Measurements from ENCODE around the gene AK8.

The AK8 gene

DNA sequence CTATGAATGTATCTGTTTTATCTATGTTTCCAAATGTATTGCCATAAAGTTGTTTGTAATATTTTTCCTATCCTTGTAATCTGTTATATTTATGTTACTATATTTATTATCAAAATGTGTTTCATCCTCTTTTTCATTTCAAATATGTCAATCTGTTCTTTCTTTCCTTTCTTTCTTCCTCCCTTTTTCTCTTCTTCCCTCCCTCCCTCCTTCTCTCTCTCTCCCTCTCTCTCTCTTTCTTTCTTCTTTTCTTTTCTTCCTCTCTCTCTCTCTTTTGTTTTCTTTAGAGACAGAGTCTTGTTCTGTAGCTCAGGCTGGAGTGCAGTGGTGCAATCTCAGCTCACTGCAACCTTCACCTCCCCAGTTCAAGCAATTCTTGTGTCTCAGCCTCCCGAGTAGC is 116.5 kb downstream of the AK8 start:
- Histone ChIP-seq H3K4me3 (ENCODE audit: low read depth, low read length) (no peak overlapping the region), H3K27me3 (ENCODE audit: insufficient read depth, low read depth, severe bottlenecking) (no peaks in the 10 kb centered on the region), H3K27ac (no peak overlapping the region), H3K36me3 (no peaks in the 10 kb centered on the region), H3K9me3 (ENCODE audit: severe bottlenecking) (no peaks in the 10 kb centered on the region)
- TF ChIP-seq, protein P1, sequence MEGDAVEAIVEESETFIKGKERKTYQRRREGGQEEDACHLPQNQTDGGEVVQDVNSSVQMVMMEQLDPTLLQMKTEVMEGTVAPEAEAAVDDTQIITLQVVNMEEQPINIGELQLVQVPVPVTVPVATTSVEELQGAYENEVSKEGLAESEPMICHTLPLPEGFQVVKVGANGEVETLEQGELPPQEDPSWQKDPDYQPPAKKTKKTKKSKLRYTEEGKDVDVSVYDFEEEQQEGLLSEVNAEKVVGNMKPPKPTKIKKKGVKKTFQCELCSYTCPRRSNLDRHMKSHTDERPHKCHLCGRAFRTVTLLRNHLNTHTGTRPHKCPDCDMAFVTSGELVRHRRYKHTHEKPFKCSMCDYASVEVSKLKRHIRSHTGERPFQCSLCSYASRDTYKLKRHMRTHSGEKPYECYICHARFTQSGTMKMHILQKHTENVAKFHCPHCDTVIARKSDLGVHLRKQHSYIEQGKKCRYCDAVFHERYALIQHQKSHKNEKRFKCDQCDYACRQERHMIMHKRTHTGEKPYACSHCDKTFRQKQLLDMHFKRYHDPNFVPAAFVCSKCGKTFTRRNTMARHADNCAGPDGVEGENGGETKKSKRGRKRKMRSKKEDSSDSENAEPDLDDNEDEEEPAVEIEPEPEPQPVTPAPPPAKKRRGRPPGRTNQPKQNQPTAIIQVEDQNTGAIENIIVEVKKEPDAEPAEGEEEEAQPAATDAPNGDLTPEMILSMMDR (IDR thresholded peaks at IDR 0.05; ENCODE audit: low read depth, low read length) = no peak
- DNase-seq = no peak

- no peak for DNase-seq
- Histone ChIP-seq H3K27ac (no peak overlapping the region), H3K9me3 (ENCODE audit: severe bottlenecking) (no peaks in the 10 kb centered on the region), H3K36me3 (no peaks in the 10 kb centered on the region), H3K27me3 (ENCODE audit: insufficient read depth, low read depth, severe bottlenecking) (no peaks in the 10 kb centered on the region), H3K4me3 (ENCODE audit: low read depth, low read length) (no peak overlapping the region)
- TF ChIP-seq, protein P1 (IDR thresholded peaks at IDR 0.05; ENCODE audit: low read depth, low read length) = no peak
Observed at GRCh38 chr9:132760057-132760456, 118.0 kb downstream of the AK8 start.

GRCh38 chr9:132757016-132757415 is 121.1 kb downstream of the AK8 start:
- no peak for DNase-seq
- TF ChIP-seq, protein P1 (IDR thresholded peaks at IDR 0.05; ENCODE audit: low read depth, low read length) = no peak
- no peaks in the 10 kb centered on the region for H3K27me3 ChIP-seq (ENCODE audit: insufficient read depth, low read depth, severe bottlenecking)
- H3K36me3 ChIP-seq = no peaks in the 10 kb centered on the region
- H3K4me3 ChIP-seq (ENCODE audit: low read depth, low read length) = no peak overlapping the region
- no peak overlapping the region for H3K27ac ChIP-seq
- H3K9me3 ChIP-seq (ENCODE audit: severe bottlenecking) = no peaks in the 10 kb centered on the region

- no peak overlapping the region for H3K4me3 ChIP-seq (ENCODE audit: low read depth, low read length)
- no peak overlapping the region for H3K27ac ChIP-seq
- no peaks in the 10 kb centered on the region for H3K36me3 ChIP-seq
- H3K9me3 ChIP-seq (ENCODE audit: severe bottlenecking) = no peaks in the 10 kb centered on the region
- no peak for DNase-seq
- H3K27me3 ChIP-seq (ENCODE audit: insufficient read depth, low read depth, severe bottlenecking) = no peaks in the 10 kb centered on the region
- TF ChIP-seq, protein P1 (IDR thresholded peaks at IDR 0.05; ENCODE audit: low read depth, low read length) = no peak
Observed at GRCh38 chr9:132756214-132756845, 121.8 kb downstream of the AK8 start.

- TF ChIP-seq, protein P1 (IDR thresholded peaks at IDR 0.05; ENCODE audit: low read depth, low read length) = no peak
- H3K27me3 ChIP-seq (ENCODE audit: insufficient read depth, low read depth, severe bottlenecking) = no peaks in the 10 kb centered on the region
- no peak for DNase-seq
- no peaks in the 10 kb centered on the region for H3K36me3 ChIP-seq
- H3K4me3 ChIP-seq (ENCODE audit: low read depth, low read length) = no peak overlapping the region
- H3K27ac ChIP-seq = no peak overlapping the region
- H3K9me3 ChIP-seq (ENCODE audit: severe bottlenecking) = no peaks in the 10 kb centered on the region
Observed at GRCh38 chr9:132755096-132755495, 123.0 kb downstream of the AK8 start.

- Histone ChIP-seq H3K27me3 (ENCODE audit: insufficient read depth, low read depth, severe bottlenecking) (no peaks in the 10 kb centered on the region), H3K4me3 (ENCODE audit: low read depth, low read length) (no peak overlapping the region), H3K9me3 (ENCODE audit: severe bottlenecking) (no peaks in the 10 kb centered on the region), H3K27ac (no peak overlapping the region), H3K36me3 (no peaks in the 10 kb centered on the region)
- TF ChIP-seq, protein P1 (IDR thresholded peaks at IDR 0.05; ENCODE audit: low read depth, low read length) = no peak
- no peak for DNase-seq
Observed at GRCh38 chr9:132754236-132754635, 123.8 kb downstream of the AK8 start.
